ENCODE measurements around the gene SMYD2. TPM values are rescaled to one million over a fixed set of nuclear protein-coding genes. Genes with fewer than 3 reads are reported as not detected.

SMYD2 gene
- total RNA-seq, 2 experiments from 2014 or later: 20.8 to 26.5 TPM

- DNase-seq (ENCODE audit: low spot score): no peak
- no peak for TF ChIP-seq EZH2phosphoT487 (IDR thresholded peaks at IDR 0.05; ENCODE audit: borderline replicate concordance, low read depth, low read length)
- TF ChIP-seq, protein P1, sequence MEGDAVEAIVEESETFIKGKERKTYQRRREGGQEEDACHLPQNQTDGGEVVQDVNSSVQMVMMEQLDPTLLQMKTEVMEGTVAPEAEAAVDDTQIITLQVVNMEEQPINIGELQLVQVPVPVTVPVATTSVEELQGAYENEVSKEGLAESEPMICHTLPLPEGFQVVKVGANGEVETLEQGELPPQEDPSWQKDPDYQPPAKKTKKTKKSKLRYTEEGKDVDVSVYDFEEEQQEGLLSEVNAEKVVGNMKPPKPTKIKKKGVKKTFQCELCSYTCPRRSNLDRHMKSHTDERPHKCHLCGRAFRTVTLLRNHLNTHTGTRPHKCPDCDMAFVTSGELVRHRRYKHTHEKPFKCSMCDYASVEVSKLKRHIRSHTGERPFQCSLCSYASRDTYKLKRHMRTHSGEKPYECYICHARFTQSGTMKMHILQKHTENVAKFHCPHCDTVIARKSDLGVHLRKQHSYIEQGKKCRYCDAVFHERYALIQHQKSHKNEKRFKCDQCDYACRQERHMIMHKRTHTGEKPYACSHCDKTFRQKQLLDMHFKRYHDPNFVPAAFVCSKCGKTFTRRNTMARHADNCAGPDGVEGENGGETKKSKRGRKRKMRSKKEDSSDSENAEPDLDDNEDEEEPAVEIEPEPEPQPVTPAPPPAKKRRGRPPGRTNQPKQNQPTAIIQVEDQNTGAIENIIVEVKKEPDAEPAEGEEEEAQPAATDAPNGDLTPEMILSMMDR (conservative IDR thresholded peaks at IDR 0.05; ENCODE audit: low read length): no peak
- Histone ChIP-seq H3K9me2 (ENCODE audit: insufficient read depth, low read length) (no peaks in the 10 kb centered on the region), H3K27ac (ENCODE audit: low read depth, low read length, poor library complexity, severe bottlenecking) (no peak overlapping the region), H3K9me3 (ENCODE audit: low read length) (no peaks in the 10 kb centered on the region), H2AFZ (ENCODE audit: low read length) (no peak overlapping the region), H3K4me1 (ENCODE audit: insufficient read depth, low read length, poor library complexity, severe bottlenecking) (peaks cover under 1% of the 10 kb centered on the region), H3K36me3 (ENCODE audit: insufficient read depth, low read length) (no peaks in the 10 kb centered on the region), H4K20me1 (ENCODE audit: insufficient read depth, low read length) (peaks cover 8% of the 10 kb centered on the region; the same call in 1 of the 2 replicates), H3K4me3 (ENCODE audit: low read depth, low read length, poor library complexity, severe bottlenecking) (no peak overlapping the region), H3K79me2 (ENCODE audit: insufficient read depth, low read depth, low read length) (peaks cover 6% of the 10 kb centered on the region; the same call in 1 of the 2 replicates), H3K4me2 (ENCODE audit: low read length) (no peak overlapping the region)
- ChIA-PET CTCF (ENCODE audit: unreplicated experiment) (no interaction called here), POLR2A (no interaction called here)
- no TSS peak for BruUV-seq (replicated peaks)
- intact Hi-C loops (cut with micrococcal nuclease; ENCODE audit: unreplicated experiment): no loop called here
Observed at GRCh38 chr1:214287884-214288283, 6.9 kb downstream of the SMYD2 start.

GRCh38 chr1:214289574-214290272, 8.8 kb downstream of the SMYD2 start:
- no TSS peak for BruUV-seq (replicated peaks)
- H3K4me1 ChIP-seq (ENCODE audit: insufficient read depth, low read length, poor library complexity, severe bottlenecking): no peaks in the 10 kb centered on the region
- TF ChIP-seq, protein P1 (conservative IDR thresholded peaks at IDR 0.05; ENCODE audit: low read length): no peak
- no peak for TF ChIP-seq EZH2phosphoT487 (IDR thresholded peaks at IDR 0.05; ENCODE audit: borderline replicate concordance, low read depth, low read length)
- ChIA-PET CTCF (ENCODE audit: unreplicated experiment) (no interaction called here), POLR2A (interaction anchor here (0.6 to 0.7 kb wide), 2 partner anchors 324 to 371 kb away, joined by 4 read pairs; no protein-coding TSS in a partner anchor)
- no peak overlapping the region for H2AFZ ChIP-seq (ENCODE audit: low read length)
- no peak overlapping the region for H3K4me2 ChIP-seq (ENCODE audit: low read length)
- intact Hi-C loops (cut with micrococcal nuclease; ENCODE audit: unreplicated experiment): no loop called here
- H3K79me2 ChIP-seq (ENCODE audit: insufficient read depth, low read depth, low read length): no peaks in the 10 kb centered on the region
- H3K36me3 ChIP-seq (ENCODE audit: insufficient read depth, low read length): no peaks in the 10 kb centered on the region
- no peaks in the 10 kb centered on the region for H3K9me2 ChIP-seq (ENCODE audit: insufficient read depth, low read length)
- peaks cover 8% of the 10 kb centered on the region; the same call in 1 of the 2 replicates for H4K20me1 ChIP-seq (ENCODE audit: insufficient read depth, low read length)
- no peak for DNase-seq (ENCODE audit: low spot score)
- no peak overlapping the region for H3K4me3 ChIP-seq (ENCODE audit: low read depth, low read length, poor library complexity, severe bottlenecking)
- H3K27ac ChIP-seq (ENCODE audit: low read depth, low read length, poor library complexity, severe bottlenecking): no peak overlapping the region
- no peaks in the 10 kb centered on the region for H3K9me3 ChIP-seq (ENCODE audit: low read length)

- BruUV-seq (replicated peaks): no TSS peak
- ChIA-PET POLR2A (interaction anchor here (0.6 kb wide), 2 partner anchors 8 to 370 kb away, joined by 3 to 4 read pairs; no protein-coding TSS in a partner anchor), CTCF (ENCODE audit: unreplicated experiment) (no interaction called here)
- intact Hi-C loops (cut with micrococcal nuclease; ENCODE audit: unreplicated experiment): no loop called here
- Histone ChIP-seq H3K9me2 (ENCODE audit: insufficient read depth, low read length) (no peaks in the 10 kb centered on the region), H3K79me2 (ENCODE audit: insufficient read depth, low read depth, low read length) (no peaks in the 10 kb centered on the region), H2AFZ (ENCODE audit: low read length) (no peak overlapping the region), H3K36me3 (ENCODE audit: insufficient read depth, low read length) (no peaks in the 10 kb centered on the region), H3K27ac (ENCODE audit: low read depth, low read length, poor library complexity, severe bottlenecking) (no peak overlapping the region), H4K20me1 (ENCODE audit: insufficient read depth, low read length) (peaks cover 8% of the 10 kb centered on the region; the same call in 1 of the 2 replicates), H3K9me3 (ENCODE audit: low read length) (no peaks in the 10 kb centered on the region), H3K4me1 (ENCODE audit: insufficient read depth, low read length, poor library complexity, severe bottlenecking) (no peaks in the 10 kb centered on the region), H3K4me3 (ENCODE audit: low read depth, low read length, poor library complexity, severe bottlenecking) (no peak overlapping the region), H3K4me2 (ENCODE audit: low read length) (no peak overlapping the region)
- no peak for DNase-seq (ENCODE audit: low spot score)
- no peak for TF ChIP-seq EZH2phosphoT487 (IDR thresholded peaks at IDR 0.05; ENCODE audit: borderline replicate concordance, low read depth, low read length)
- TF ChIP-seq, protein P1 (conservative IDR thresholded peaks at IDR 0.05; ENCODE audit: low read length): no peak
Observed at GRCh38 chr1:214290424-214291037, 9.6 kb downstream of the SMYD2 start.

Data from OCI-LY7 (cell line).